OCI-LY3 (cell line): ENCODE results near the gene TMEM135.

ENCODE experiments used
- H2AFZ ChIP-seq: fragments of 200-600, 300-600 bp; shearing (Covaris generic); 2 replicates; pipeline ENCODE4 v1.6.0; 2014; ENCODE audit warnings: antibody characterized with exemption, low read depth, low read length
- H3K27ac ChIP-seq: fragments of 200-600, 300-600 bp; sonication (generic); 2 replicates; pipeline ENCODE4 v1.5.1; 2014; ENCODE audit warnings: mild to moderate bottlenecking, low read length, moderate library complexity, mixed read lengths
- H3K27me3 ChIP-seq: fragments of 200-600, 300-600 bp; sonication (generic); 2 replicates; pipeline ENCODE4 v1.6.1; 2014; ENCODE audit warnings: low read depth, low read length, mixed read lengths
- H3K36me3 ChIP-seq: fragments of 200-600, 300-600 bp; sonication (generic); replicated peaks from 2 replicates; pipeline ENCODE3; 2014; ENCODE audit warnings: low read depth, low read length, mixed read lengths
- H3K4me1 ChIP-seq: fragments of 300-600, 200-600 bp; sonication (generic); 2 replicates; pipeline ENCODE4 v1.6.1; 2014; ENCODE audit warnings: low read length, mixed read lengths
- H3K4me2 ChIP-seq: fragments of 200-600, 300-600 bp; sonication (generic); 2 replicates; pipeline ENCODE4 v1.6.1; 2014; ENCODE audit warnings: low read length, mixed read lengths
- H3K4me3 ChIP-seq: fragments of 300-600, 200-600 bp; sonication (generic); 2 replicates; pipeline ENCODE4 v1.5.1; 2014; ENCODE audit warnings: antibody characterized with exemption, mild to moderate bottlenecking, low read length, moderate library complexity
- H3K79me2 ChIP-seq: fragments of 300-600, 200-600 bp; shearing (Covaris generic); 2 replicates; pipeline ENCODE4 v1.6.1; 2014; ENCODE audit warnings: mild to moderate bottlenecking, low read length, mixed read lengths
- H3K9ac ChIP-seq: fragments of 300-600, 200-600 bp; shearing (Covaris generic); 2 replicates; pipeline ENCODE4 v1.6.0; 2014; ENCODE audit warnings: mild to moderate bottlenecking, low read length, moderate library complexity
- H3K9me3 ChIP-seq: fragments of 200-600, 300-600 bp; shearing (Covaris generic); 2 replicates; pipeline ENCODE4 v1.6.1; 2014; ENCODE audit warnings: low read length, mixed read lengths; ENCODE audit not compliant: insufficient read depth
- H4K20me1 ChIP-seq: fragments of 200-600, 300-600 bp; sonication (generic); 2 replicates; pipeline ENCODE4 v1.6.1; 2016; ENCODE audit warnings: low read length, mixed read lengths; ENCODE audit not compliant: insufficient read depth
- CTCF ChIP-seq: fragments of 200-600, 300-600 bp; sonication (generic); IDR thresholded peaks from 2 replicates; pipeline ENCODE4 v1.5.1; 2014; ENCODE audit warnings: antibody characterized with exemption, low read length, low read depth
- EZH2phosphoT487 ChIP-seq: fragments of 200-600 bp; shearing (Covaris generic); IDR thresholded peaks from 2 replicates; pipeline ENCODE4 v1.6.1; 2018; ENCODE audit warnings: antibody characterized with exemption, mixed run types, low read depth

The TMEM135 gene

DNA sequence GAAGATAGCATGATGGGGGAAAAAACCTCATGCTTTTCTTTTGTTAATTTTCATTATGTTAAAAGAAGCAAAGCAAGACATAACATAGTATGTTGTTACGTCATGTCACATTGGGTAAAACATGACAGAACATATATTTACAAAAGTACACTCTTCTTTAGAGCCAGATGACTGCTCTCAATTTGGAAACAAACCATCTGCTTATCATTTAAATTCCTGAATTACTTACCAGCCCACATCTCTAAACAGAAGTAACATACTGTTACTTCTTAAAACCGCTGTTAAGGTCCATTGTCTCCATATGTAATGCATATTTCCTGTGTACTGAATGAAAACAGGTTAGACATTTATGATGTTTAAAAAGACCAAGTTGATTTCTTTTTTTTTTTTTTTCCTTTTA is 100.0 kb downstream of the TMEM135 start:
- no peaks in the 10 kb centered on the region for H4K20me1 ChIP-seq
- no peaks in the 10 kb centered on the region for H3K27me3 ChIP-seq
- no peak overlapping the region for H2AFZ ChIP-seq
- TF ChIP-seq CTCF, result no peak
- no peak for TF ChIP-seq EZH2phosphoT487
- H3K79me2 ChIP-seq, result no peaks in the 10 kb centered on the region
- H3K9ac ChIP-seq, result no peak overlapping the region
- no peaks in the 10 kb centered on the region for H3K4me1 ChIP-seq
- no peak overlapping the region for H3K4me2 ChIP-seq
- H3K36me3 ChIP-seq, result peaks cover 12% of the 10 kb centered on the region
- H3K27ac ChIP-seq, result no peak overlapping the region
- no peaks in the 10 kb centered on the region for H3K9me3 ChIP-seq
- no peak overlapping the region for H3K4me3 ChIP-seq

DNA sequence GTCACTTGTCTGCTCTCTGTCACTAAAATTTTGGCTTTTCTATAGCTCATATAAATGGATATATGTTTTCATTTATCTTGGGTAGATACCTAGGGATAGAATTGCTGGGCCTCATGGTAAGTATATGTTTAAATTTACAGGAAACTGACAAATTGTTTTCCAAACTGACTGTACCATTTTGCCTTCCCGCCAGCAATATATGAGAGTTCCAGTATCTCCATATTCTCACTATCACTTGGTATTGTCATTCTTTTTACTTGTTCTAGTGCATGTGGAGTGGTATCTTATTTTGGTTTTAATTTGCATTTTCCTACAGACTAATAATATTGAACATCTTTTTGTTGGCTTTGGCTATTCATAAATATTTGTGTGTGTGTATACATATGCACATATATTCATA is 101.7 kb downstream of the TMEM135 start:
- no peaks in the 10 kb centered on the region for H3K4me1 ChIP-seq
- H3K4me3 ChIP-seq, result no peak overlapping the region
- H3K36me3 ChIP-seq, result peaks cover 12% of the 10 kb centered on the region
- H3K27me3 ChIP-seq, result no peaks in the 10 kb centered on the region
- no peak overlapping the region for H2AFZ ChIP-seq
- H3K27ac ChIP-seq, result no peak overlapping the region
- no peak overlapping the region for H3K9ac ChIP-seq
- H3K4me2 ChIP-seq, result no peak overlapping the region
- no peaks in the 10 kb centered on the region for H4K20me1 ChIP-seq
- no peaks in the 10 kb centered on the region for H3K79me2 ChIP-seq
- H3K9me3 ChIP-seq, result no peaks in the 10 kb centered on the region
- TF ChIP-seq CTCF, result no peak
- TF ChIP-seq EZH2phosphoT487, result no peak

- Histone ChIP-seq H2AFZ (no peak overlapping the region), H3K27ac (no peak overlapping the region), H4K20me1 (no peaks in the 10 kb centered on the region), H3K79me2 (peaks cover 5% of the 10 kb centered on the region; the same call in 1 of the 2 replicates), H3K4me1 (no peaks in the 10 kb centered on the region), H3K27me3 (no peaks in the 10 kb centered on the region), H3K9ac (no peak overlapping the region), H3K4me3 (no peak overlapping the region), H3K9me3 (no peaks in the 10 kb centered on the region), H3K36me3 (peaks cover 12% of the 10 kb centered on the region), H3K4me2 (no peak overlapping the region)
- no peak for TF ChIP-seq CTCF
These were observed 103.6 kb downstream of the TMEM135 start for GRCh38 chr11:87141322-87141721.

GRCh38 chr11:87141980-87142514 is 104.3 kb downstream of the TMEM135 start:
- Histone ChIP-seq H4K20me1 (no peaks in the 10 kb centered on the region), H3K27me3 (no peaks in the 10 kb centered on the region), H3K4me1 (no peaks in the 10 kb centered on the region), H3K79me2 (peaks cover 5% of the 10 kb centered on the region; the same call in 1 of the 2 replicates), H2AFZ (no peak overlapping the region), H3K9ac (no peak overlapping the region), H3K4me3 (no peak overlapping the region), H3K9me3 (no peaks in the 10 kb centered on the region), H3K27ac (no peak overlapping the region), H3K4me2 (no peak overlapping the region), H3K36me3 (peaks cover 12% of the 10 kb centered on the region)
- TF ChIP-seq EZH2phosphoT487 (no peak), CTCF (no peak)
